ENCODE data around the gene SULT2B1.
A peak's percentile ranks its signal among the peaks of the same experiment; 100 is the strongest.
"Not testable (repeated sequence)": the region's sequence is repeated elsewhere in the genome, so short reads cannot be mapped to it uniquely, and the experiment has no call there.

Gene SULT2B1

GRCh38 chr19:48561412-48561811 is 9.4 kb downstream of the SULT2B1 start:
- no peak for DNase-seq

- DNase-seq = no peak
These were observed 13.1 kb downstream of the SULT2B1 start for GRCh38 chr19:48565090-48565489.

DNA sequence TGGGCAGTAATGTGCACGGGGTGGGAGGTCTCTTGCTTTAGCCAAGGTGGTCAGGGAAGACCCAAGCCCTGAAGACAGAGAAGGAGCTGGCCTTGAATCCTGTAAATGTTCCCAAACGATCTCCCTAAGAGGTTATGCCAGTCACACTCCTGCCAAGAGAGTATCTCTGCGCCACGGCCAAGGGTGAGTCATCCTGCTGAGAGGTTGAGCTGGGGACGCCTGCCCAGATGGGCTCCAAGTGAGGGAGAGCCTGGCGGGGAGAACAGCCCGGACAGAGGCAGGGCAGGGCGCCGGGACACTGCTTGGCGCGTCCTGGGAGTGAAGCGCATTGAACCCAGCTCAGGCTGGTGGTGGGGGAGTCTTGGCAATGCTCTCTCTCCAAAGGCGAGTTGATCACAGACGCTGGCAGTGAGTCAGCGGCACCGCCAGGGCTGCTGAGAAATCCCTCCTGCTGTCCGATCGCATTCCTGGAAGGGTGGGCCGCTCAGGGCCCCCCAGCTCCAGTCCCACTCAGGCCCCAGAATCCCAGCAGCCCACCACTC is 16.4 kb downstream of the SULT2B1 start:
- DNase-seq = no peak

GRCh38 chr19:48569814-48570213 is 17.8 kb downstream of the SULT2B1 start:
- no peak for DNase-seq

DNA sequence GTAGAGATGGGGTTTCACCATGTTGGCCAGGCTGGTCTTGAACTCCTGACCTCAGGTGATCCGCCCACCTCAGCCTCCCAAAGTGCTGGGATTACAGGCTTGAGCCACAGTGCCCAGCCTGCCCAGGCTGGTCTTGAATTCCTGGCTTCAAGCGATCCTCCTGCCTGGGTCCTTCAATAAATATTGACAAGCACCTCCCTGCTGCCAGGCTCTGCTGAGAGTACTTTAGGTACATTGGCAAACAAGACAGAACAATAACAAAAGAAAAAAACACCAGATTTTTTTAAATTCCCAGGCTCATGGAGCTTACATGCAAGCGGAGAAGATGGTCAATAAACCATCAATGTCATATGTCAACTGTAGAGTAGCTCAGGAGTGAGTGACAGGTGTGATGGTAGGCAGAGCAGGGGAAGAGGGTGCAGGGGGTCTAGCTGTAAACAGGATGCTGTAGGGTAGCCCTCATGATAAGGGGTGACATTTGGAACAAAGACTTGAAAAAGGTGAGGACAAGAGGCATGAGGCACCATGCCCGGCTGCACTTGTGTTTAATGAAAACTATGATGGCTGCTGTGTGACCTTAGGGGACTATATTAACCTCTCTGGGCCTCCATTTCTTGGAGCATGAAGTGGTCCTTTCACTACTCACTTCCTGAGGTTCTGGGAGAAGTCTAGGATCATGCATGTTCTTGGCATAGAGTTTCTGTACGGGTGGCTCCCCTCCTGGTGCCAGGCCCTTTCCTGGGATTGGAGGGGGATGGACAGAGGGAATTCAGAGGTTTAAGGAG is 19.6 kb downstream of the SULT2B1 start:
- peak; percentile 54 for DNase-seq

DNA sequence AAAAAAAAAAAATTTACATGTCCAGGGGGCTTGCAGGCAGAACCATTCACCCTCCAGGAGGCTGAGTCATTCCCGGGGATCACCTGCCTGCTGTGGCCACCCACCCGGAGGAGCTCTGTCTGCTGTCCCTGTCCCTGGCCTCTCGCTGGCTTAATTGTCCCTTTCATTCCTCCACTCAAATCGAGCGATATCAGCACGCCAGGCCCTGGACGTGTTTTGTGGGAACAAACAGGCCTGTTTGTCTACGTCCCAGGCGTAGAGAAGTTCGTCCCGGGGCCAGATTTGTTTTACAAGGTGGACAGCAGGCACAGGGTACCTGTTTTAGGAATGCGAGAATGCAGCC is 21.2 kb downstream of the SULT2B1 start:
- DNase-seq = no peak

GRCh38 chr19:48575931-48576622 is 24.1 kb downstream of the SULT2B1 start:
- no peak for DNase-seq

DNA sequence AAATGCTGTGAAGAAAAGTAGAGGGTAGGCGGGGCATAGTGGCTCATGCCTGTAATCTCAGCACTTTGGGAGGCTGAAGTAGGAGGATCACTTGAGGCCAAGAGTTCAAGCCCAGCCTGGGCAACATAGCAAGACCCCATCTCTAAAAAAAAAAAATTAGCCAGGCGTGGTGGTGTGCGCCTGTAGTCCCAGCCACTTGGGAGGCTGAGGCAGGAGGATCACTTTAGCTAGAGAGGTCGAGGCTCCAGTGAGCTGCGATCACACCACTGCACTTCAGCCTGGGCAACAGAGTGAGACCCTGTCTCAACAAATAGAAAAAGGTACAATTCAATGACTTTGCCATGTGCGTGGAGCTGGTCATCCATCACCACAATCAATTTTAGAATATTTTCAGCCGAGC is 25.9 kb downstream of the SULT2B1 start:
- not testable (repeated sequence) for DNase-seq

DNA sequence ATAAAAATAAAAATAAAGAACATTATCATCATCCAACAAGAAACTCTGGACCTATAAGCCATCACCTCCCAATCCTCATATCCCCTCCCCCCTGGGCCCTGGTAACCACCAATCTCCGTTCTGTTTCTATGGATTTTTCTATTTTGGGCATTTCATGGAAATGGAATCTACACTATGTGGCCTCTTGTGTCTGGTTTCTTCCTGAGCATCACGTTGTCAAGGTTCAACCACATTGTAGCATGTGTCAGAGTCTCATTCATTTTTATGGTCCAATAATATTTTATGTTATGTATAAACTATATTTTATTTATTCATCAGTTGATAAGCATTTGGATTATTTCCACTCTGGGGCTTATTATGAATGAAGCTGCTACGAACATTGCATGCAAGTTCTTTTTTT is 26.9 kb downstream of the SULT2B1 start:
- no peak for DNase-seq

GRCh38 chr19:48582168-48582567 is 30.2 kb downstream of the SULT2B1 start:
- no peak for DNase-seq

GRCh38 chr19:48587387-48587786 is 35.4 kb downstream of the SULT2B1 start:
- DNase-seq = no peak

DNA sequence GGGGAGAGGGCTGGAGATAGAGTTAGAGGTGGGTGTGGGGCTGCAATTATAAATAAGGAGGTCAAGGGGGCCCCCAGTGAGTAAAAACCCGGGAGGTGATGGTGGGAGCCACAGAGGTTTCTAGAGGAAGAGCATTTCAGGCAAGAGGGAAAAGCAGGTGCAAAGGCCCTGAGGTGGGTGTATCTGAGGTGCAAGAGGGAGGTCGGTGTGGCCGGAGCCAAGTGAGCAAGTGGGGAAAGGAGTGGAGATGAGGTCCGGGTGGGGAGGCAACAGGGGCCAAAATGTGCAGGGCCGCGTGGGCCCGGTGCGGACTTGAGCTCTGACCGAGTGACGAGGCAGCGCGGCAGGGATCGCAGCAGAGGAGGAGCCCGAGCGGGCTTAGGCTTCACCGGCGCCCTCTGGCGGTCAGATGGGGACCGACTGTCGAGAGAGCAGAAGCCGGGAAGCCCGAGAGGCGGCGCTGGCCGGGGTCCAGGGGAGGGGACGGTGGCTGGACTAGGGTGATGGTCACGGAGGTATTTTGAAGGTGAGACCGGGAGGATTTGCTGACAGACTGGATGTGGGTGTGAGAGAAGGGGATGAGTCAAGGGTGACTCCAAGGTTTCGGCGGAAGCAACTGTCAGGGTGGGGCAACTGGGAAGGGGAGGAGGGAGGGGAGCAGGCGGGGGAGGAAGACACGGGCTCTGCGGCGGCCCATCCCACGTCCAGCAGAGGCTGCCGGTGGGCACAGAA is 36.9 kb downstream of the SULT2B1 start:
- DNase-seq = peak; percentile 62

GRCh38 chr19:48591021-48591420 is 39.0 kb downstream of the SULT2B1 start:
- DNase-seq = no peak

GRCh38 chr19:48595171-48595570 is 43.2 kb downstream of the SULT2B1 start:
- no peak for DNase-seq

DNA sequence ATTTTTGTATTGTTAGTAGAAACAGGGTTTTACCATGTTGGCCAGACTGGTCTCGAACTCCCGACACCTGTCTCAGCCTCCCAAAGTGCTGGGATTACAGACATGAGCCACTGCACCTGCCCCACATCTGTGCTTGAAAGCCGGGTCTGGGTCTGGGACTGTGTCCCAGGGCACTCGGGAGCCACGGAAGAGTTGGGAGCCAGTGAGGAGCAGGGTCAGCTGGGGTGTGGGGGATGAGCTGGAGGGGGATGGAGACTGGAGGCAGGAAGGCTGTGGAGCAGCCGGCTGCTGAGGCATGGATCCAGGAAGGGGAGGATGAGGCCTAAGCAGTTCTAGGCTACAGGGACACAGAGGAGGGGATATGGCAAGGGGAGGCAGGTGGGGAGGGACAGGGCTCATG is 43.9 kb downstream of the SULT2B1 start:
- DNase-seq = no peak

DNA sequence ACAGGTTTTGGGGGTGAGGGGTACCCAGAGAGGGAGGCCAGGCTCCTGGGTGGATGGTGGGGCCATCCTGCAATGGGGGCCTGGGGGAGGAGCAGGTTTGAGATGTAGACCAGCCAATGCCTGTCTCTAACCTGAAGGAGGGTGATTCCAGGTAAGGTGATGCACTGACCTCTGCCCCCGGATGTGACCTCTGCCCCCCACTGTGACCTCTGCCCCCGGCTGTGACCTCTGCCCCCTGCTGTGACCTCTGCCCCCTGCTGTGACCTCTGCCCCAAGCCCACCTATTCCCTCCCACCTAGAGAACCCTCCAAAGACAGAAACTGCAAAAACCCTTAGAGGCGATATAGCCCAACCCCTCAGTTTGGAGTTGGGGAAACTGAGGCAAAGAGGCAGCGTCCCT is 44.3 kb downstream of the SULT2B1 start:
- DNase-seq = no peak

DNA sequence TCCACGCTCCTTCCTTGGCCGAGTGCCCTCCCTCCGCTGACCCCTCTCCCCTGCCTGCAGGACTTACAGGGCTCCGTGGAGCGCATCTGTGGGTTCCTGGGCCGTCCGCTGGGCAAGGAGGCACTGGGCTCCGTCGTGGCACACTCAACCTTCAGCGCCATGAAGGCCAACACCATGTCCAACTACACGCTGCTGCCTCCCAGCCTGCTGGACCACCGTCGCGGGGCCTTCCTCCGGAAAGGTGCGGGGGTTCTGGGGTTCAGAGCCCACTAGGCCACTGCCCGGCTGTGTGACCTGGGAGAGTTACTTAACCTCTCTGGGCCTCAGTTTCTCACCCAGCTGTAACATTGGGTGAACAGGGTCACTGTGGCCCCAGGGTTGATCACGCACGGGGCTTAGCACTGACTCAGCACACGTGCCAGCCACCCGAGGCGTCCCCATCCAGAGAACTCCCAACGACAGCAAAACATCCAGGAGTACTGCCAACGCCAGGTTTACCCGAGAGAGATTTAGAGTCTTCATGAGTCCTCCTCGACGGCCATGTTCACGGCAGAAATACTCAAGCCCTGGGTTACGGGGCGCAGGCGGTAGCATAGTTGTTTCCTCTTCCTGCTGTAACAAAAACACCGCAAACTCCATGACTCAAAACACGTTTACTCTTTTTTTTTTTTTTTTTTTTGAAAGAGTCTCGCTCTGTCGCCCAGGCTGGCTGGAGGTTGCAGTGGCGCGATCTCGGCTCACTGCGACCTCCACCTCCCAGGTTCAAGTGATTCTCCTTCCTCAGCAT is 44.9 kb downstream of the SULT2B1 start:
- no peak for DNase-seq

DNA sequence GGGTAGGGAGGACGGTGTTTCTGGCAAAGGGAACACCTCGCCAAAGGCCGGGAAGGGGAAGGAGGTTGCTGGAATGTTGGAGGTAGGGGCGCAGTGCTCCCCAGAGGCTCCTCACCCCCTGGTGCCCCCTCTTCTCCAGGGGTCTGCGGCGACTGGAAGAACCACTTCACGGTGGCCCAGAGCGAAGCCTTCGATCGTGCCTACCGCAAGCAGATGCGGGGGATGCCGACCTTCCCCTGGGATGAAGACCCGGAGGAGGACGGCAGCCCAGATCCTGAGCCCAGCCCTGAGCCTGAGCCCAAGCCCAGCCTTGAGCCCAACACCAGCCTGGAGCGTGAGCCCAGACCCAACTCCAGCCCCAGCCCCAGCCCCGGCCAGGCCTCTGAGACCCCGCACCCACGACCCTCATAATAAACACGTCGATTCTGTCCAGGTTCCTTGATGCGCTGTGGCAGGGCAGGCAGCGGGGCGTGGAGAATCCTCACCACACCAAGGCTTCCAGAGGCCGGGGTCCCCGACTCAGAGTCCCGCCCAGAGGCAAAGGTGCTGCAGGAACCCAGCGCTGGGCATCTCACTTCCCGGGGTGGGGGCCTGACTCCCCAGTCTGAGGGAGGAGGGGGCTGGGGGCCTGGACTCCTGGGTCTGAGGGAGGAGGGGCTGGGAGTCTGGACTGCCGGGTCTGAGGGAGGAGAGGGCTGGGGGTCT is 47.2 kb downstream of the SULT2B1 start:
- no peak for DNase-seq

- no peak for DNase-seq
These were observed 48.9 kb downstream of the SULT2B1 start for GRCh38 chr19:48600679-48601417.

- DNase-seq = no peak
These were observed 51.0 kb downstream of the SULT2B1 start for GRCh38 chr19:48603001-48603400.

DNA sequence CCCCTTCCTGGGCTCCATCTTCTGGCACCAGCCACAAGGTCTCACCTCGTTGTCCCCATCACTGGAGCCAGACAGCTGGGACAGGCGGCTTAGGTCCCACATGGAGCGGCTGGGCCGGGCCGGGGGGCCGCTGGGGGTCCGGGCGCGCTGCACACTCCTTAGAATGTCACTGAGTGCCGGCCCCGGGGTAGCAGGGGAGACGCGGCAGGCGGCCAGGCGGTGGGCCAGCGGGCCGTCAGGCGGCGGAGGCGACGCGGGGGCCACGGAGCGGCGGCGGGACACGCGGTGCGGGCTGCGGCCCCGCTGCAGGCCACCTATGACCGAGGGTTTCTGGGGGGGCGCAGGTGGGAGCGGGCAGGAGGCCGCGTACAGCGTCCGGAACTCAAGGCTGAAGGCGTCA is 51.5 kb downstream of the SULT2B1 start:
- DNase-seq = no peak
